ENCODE results near the gene NTM. TPM values are rescaled to one million over a fixed set of nuclear protein-coding genes. Genes with fewer than 3 reads are reported as not detected.

The NTM gene
- total RNA-seq, 1 experiment from 2014 or later: 9.9 TPM

- no peaks in the 10 kb centered on the region for H3K27me3 Mint-ChIP-seq (ENCODE audit: low read depth)
- Histone ChIP-seq H3K14ac (ENCODE audit: insufficient read depth, low read length) (no peak overlapping the region), H2BK5ac (ENCODE audit: insufficient read length, low read length) (no peak overlapping the region), H4K5ac (ENCODE audit: insufficient read length, low read depth, low read length) (no peak overlapping the region), H3K18ac (ENCODE audit: insufficient read length, low read depth, low read length) (no peak overlapping the region), H3K23me2 (ENCODE audit: insufficient read length, low read depth, low read length, poor library complexity, severe bottlenecking) (no peaks in the 10 kb centered on the region), H2AFZ (ENCODE audit: low read length) (no peak overlapping the region), H3K79me2 (ENCODE audit: insufficient read depth, low read length) (no peaks in the 10 kb centered on the region), H4K20me1 (ENCODE audit: control insufficient read depth, insufficient read depth, insufficient read length) (no peaks in the 10 kb centered on the region), H3K79me1 (ENCODE audit: insufficient read depth, low read depth, low read length, poor library complexity, severe bottlenecking) (no peaks in the 10 kb centered on the region), H2BK15ac (ENCODE audit: low read depth, low read length) (no peak overlapping the region), H2BK120ac (ENCODE audit: low read depth, low read length, poor library complexity, severe bottlenecking) (no peak overlapping the region), H2BK12ac (ENCODE audit: insufficient read length, low read depth, low read length) (no peak overlapping the region), H4K8ac (replicated peaks; ENCODE audit: insufficient read length, low read depth, low read length) (no peak overlapping the region), H3K4me1 (ENCODE audit: insufficient read depth, low read length) (peaks cover 13% of the 10 kb centered on the region; the same call in 1 of the 2 replicates), H3K9me3 (ENCODE audit: control insufficient read depth, low read depth, low read length) (no peaks in the 10 kb centered on the region), H3K9ac (ENCODE audit: extremely low read depth, insufficient read length, low read length) (no peak overlapping the region), H3K27me3 (ENCODE audit: insufficient read depth, low read length) (no peaks in the 10 kb centered on the region), H2AK5ac (ENCODE audit: insufficient read length, low read length) (no peak overlapping the region), H3K27ac (ENCODE audit: insufficient read length, low read depth, low read length) (no peak overlapping the region), H3K23ac (ENCODE audit: insufficient read length, low read depth, low read length) (no peak overlapping the region), H3K4me2 (ENCODE audit: insufficient read depth, insufficient read length, low read length) (no peak overlapping the region), H3T11ph (ENCODE audit: low read length) (no peak overlapping the region), H2BK20ac (ENCODE audit: low read depth, low read length, poor library complexity, severe bottlenecking) (no peak overlapping the region), H3K56ac (ENCODE audit: insufficient read length, low read depth, low read length) (no peak overlapping the region), H4K91ac (ENCODE audit: insufficient read length, low read depth, low read length) (no peak overlapping the region), H3K4ac (ENCODE audit: low read depth, low read length) (no peak overlapping the region)
- no peak for TF ChIP-seq CTCF (conservative IDR thresholded peaks at IDR 0.05)
- no peaks in the 10 kb centered on the region; a peak in 1 of 7 replicates for H3K36me3 Mint-ChIP-seq (ENCODE audit: insufficient read depth in 1 of 3, low read depth in 3 of 3)
- no peak overlapping the region for H3K4me3 Mint-ChIP-seq
- DNase-seq: no peak
- no peaks in the 10 kb centered on the region for H3K9me3 Mint-ChIP-seq
- peaks cover 20 to 35% of the 10 kb centered on the region in 2 experiments for H3K4me1 Mint-ChIP-seq
- no CpG with 5 or more reads among the region's 3 CpGs for WGBS (ENCODE audit: extremely low coverage, insufficient read length, low lambda C conversion rate)
- H3K27ac Mint-ChIP-seq: peak overlapping the region in 1 of 3 experiments; percentile 2; a peak in 1 of 7 replicates
Observed at GRCh38 chr11:132026746-132027145, 656.3 kb downstream of the NTM start.
